ENCODE data around the gene UBE2G1.

DNA sequence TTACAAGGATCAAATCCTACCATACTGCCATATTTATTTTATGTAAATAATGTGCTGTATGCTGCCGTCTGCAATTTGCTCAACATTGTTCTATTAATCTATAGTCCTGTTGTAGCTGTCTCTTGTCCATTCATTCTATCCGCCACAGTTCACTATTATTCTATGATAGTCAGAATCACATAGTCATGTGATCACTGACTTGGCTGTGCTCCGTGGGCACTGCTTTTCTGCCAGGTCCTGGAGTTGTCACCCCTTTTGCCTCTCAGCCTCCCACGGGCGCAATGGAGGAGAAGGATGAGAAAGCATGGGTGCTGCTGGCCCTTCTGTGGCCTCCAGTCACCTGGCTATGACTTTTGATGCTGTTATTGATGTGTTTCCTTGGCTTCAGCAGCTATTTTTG, 65.4 kb downstream of the UBE2G1 start:
- TF ChIP-seq, protein P1, sequence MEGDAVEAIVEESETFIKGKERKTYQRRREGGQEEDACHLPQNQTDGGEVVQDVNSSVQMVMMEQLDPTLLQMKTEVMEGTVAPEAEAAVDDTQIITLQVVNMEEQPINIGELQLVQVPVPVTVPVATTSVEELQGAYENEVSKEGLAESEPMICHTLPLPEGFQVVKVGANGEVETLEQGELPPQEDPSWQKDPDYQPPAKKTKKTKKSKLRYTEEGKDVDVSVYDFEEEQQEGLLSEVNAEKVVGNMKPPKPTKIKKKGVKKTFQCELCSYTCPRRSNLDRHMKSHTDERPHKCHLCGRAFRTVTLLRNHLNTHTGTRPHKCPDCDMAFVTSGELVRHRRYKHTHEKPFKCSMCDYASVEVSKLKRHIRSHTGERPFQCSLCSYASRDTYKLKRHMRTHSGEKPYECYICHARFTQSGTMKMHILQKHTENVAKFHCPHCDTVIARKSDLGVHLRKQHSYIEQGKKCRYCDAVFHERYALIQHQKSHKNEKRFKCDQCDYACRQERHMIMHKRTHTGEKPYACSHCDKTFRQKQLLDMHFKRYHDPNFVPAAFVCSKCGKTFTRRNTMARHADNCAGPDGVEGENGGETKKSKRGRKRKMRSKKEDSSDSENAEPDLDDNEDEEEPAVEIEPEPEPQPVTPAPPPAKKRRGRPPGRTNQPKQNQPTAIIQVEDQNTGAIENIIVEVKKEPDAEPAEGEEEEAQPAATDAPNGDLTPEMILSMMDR (IDR thresholded peaks at IDR 0.05), result no peak
- TF ChIP-seq POLR2A (IDR thresholded peaks at IDR 0.05), result no peak
